SK-N-SH (cell line): ENCODE measurements around the gene CYS1.

Source experiments
- CTCF ChIP-seq: fragments of 200-600 bp; sonication (generic); IDR thresholded peaks from 2 replicates; pipeline ENCODE4 v1.6.1; 2017; ENCODE audit warnings: antibody characterized with exemption, mild to moderate bottlenecking, moderate library complexity
- ELF1 ChIP-seq: IDR thresholded peaks from 2 replicates; pipeline ENCODE4 v1.4.0; 2012
- FOXM1 ChIP-seq: IDR thresholded peaks from 2 replicates; pipeline ENCODE4 v1.4.0; 2012; ENCODE audit warnings: low read depth, mild to moderate bottlenecking
- GABPA ChIP-seq: IDR thresholded peaks from 2 replicates; pipeline ENCODE4 v1.4.0; 2012; ENCODE audit warnings: low read depth, mild to moderate bottlenecking
- MEF2A ChIP-seq: IDR thresholded peaks from 2 replicates; pipeline ENCODE4 v1.4.0; 2012; ENCODE audit warnings: low read depth, borderline replicate concordance
- NFIC ChIP-seq: IDR thresholded peaks from 2 replicates; pipeline ENCODE4 v1.4.0; 2012; ENCODE audit warnings: borderline replicate concordance
- RAD21 ChIP-seq: IDR thresholded peaks from 2 replicates; pipeline ENCODE4 v1.6.1; 2012; ENCODE audit warnings: mild to moderate bottlenecking, low read length
- SIN3A ChIP-seq: IDR thresholded peaks from 2 replicates; pipeline ENCODE4 v1.6.1; 2012; ENCODE audit warnings: low read depth, mild to moderate bottlenecking, low read length, moderate library complexity, borderline replicate concordance
- TEAD4 ChIP-seq: IDR thresholded peaks from 2 replicates; pipeline ENCODE4 v1.4.0; 2012; ENCODE audit warnings: mild to moderate bottlenecking, borderline replicate concordance; ENCODE audit not compliant: insufficient read depth
- YY1 ChIP-seq: IDR thresholded peaks from 2 replicates; pipeline ENCODE4 v1.4.0; 2012; ENCODE audit warnings: low read depth, mild to moderate bottlenecking
- TF ChIP-seq, protein P1 (sequence below): fragments of 150-350 bp; IDR thresholded peaks from 2 replicates; pipeline ENCODE4 v1.6.1; 2016; ENCODE audit warnings: mild to moderate bottlenecking, low read depth, low read length

DNA sequence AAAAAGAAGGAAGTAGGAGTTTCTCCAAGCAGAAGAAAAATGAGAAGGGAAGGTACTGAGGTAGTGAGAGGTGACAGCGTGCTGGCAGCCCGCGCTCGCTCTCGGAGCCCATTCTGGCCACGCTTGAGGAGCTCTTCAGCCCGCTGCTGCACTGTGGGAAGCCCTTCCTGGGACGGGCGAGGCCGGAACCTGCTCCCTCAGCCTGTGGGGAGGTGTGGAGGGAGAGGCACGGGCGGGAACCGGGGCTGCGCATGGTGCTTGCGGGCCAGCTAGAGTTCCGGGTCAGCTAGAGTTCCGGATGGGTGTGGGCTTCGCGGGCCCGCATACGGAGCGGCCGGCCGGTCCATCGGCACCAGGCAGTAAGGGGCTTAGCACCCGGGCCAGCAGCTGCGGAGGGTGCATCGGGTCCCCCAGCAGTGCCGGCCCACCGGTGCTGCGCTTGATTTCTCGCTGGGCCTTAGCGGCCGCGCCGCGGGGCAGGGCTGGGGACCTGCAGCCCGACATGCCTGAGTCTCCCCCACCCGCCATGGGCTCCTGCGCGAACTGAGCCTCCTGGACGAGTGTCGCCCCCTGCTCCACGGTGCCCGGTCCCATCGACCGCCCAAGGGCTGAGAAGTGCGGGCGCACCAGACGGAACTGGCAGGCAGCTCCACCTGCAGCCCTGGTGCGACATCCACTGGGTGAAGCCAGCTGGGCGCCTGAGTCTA, 11.1 kb upstream of the CYS1 start:
- TF ChIP-seq YY1 = no peak
- no peak for TF ChIP-seq FOXM1
- TF ChIP-seq TEAD4 = no peak
- TF ChIP-seq CTCF = no peak
- TF ChIP-seq ELF1 = no peak
- TF ChIP-seq, protein P1, sequence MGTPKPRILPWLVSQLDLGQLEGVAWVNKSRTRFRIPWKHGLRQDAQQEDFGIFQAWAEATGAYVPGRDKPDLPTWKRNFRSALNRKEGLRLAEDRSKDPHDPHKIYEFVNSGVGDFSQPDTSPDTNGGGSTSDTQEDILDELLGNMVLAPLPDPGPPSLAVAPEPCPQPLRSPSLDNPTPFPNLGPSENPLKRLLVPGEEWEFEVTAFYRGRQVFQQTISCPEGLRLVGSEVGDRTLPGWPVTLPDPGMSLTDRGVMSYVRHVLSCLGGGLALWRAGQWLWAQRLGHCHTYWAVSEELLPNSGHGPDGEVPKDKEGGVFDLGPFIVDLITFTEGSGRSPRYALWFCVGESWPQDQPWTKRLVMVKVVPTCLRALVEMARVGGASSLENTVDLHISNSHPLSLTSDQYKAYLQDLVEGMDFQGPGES = no peak
- TF ChIP-seq GABPA = no peak
- TF ChIP-seq NFIC = no peak
- no peak for TF ChIP-seq MEF2A
- TF ChIP-seq RAD21 = no peak
- TF ChIP-seq SIN3A = no peak
